HG02973 (cell line): ENCODE results near the gene PLPP7.
"Not testable (repeated sequence)": the region's sequence is repeated elsewhere in the genome, so short reads cannot be mapped to it uniquely, and the experiment has no call there.

Source experiments
- ATAC-seq: cut with Tn5 transposase; IDR thresholded peaks from one replicate; pipeline ENCODE4 v1.9.1; 2021; ENCODE audit warnings: moderate library complexity; ENCODE audit not compliant: unreplicated experiment

PLPP7 gene

GRCh38 chr9:131266266-131267229 lies 23.0 kb upstream of the PLPP7 start:
- no peak for ATAC-seq

DNA sequence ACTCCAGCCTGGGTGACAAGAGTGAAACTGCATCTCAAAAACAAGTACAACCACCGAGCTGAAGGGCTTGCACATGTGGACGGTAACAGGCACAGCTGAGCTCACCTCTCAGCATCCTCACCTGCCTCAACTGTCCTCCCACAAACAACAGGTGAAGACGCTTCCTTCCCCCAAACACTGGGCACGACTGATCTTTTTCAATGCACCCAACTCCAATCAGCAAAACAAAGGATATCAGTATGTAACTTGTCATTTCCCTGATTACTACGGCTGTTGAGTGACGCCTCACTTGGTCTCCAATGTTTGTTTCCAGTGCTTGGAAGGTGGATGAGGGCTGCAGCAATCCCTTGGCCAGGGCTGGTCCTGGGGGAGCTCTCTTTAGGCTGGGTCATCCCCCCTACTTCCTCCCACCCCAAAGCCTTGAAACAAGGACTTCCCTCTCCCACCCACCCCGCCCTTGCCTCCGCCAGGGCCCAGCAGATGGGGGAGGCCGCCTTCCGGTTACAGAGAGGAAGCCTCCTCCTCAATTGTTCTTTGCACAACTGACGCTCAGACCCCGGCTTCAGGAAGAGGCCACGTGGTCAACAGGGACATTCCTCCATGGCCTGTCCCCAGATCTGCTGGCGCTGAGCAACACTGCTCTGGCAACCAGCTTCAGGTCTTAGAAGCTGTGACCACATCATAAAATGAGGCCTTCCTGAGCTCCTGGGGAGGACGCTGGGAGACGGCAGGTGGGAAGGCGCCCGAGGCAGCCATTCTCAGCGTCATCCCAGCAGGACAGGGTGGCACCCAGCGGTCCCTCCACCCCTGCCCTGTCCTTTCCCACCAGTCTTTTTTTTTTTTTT lies 19.1 kb upstream of the PLPP7 start:
- no peak for ATAC-seq

DNA sequence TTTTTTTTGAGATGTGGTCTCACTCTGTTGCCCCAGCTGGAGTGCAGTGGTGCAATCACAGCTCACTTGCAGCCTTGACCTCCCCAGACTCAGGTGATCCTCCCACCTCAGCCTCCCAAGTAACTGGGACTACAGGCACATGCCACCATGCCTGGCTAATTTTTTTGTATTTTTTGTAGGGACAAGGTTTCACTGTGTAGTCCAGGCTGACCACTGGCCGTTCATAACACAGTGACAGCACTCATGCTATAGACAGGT lies 18.6 kb upstream of the PLPP7 start:
- not testable (repeated sequence) for ATAC-seq

- ATAC-seq, result no peak
These were observed 18.0 kb upstream of the PLPP7 start for GRCh38 chr9:131271506-131271931.

- no peak for ATAC-seq
These were observed 17.3 kb upstream of the PLPP7 start for GRCh38 chr9:131272212-131272611.

GRCh38 chr9:131273146-131273855 lies 16.2 kb upstream of the PLPP7 start:
- no peak for ATAC-seq

DNA sequence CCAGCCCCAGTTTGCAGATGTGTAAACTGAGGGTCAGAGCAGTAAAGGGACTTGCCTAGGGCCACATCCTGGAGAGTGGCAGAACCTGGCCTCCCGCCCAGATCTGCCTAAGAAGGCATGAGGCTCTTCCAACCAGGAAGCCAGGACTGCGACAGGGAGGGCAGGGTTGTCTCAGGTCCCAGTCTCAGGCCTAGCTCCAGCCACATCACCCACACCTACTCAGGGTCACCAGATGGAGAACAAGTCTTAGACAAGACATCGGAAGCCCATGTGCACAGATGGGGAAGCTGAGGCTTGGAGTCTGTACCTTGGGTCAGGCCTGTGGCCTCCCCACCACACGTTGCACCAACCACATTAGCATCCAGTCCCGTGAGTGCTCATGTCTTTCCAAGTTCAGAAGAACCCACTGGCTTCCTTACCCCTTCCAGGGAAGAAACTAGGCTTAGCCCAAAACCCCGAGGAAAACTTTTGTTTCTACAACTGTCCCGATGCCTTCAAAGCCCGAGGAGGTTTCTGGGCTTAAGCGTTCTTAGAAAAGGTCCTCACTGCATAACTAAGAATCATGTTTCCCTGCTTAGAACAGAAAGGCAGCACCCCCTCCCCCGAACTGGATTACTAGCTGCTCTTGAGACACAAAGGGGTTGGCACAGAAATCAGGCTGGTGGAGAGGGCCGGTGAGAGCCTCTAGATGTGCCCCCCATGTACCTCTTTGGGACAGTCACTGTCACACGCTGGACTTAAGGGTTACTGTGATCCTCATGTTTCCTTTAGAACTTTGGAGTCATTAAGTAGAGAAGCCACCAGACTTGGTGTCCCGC lies 15.5 kb upstream of the PLPP7 start:
- ATAC-seq, result no peak

GRCh38 chr9:131274674-131275331 lies 14.7 kb upstream of the PLPP7 start:
- ATAC-seq, result no peak

DNA sequence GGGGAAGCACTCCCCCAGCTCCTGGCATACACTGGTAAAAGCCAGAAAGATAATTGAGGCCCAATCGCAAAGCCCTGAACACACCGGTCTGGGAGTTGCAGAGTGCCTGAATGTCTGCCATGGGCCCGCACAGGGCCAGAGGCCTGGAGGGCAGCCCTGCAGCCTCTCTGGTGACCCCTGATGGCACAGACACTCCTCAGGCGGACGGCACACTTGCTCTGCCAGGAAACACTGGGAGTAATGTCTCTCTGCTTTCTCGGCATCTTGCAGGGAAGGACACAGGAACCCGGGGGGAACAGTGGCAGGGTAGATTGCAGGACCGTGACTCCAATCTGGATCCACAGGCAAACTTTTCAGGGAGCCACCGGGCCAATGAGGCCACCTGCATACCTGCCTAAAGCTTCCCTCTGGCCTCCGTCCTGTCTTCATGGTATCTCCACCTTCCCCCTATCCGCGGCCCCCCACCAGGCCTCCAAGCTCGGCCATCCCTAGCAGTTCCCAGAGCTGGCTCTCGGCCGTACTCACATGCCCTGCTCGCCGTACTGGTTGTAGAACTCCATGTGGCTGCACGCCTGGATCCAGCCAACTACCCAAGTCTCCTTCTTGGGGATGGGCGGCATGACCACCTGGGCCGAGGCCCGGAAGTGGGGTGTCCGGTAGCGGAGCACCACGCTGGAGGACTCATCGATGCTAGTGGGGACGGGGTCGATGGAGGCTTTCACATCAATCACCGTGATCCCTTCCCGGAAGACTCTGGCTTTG lies 14.0 kb upstream of the PLPP7 start:
- ATAC-seq, result no peak

DNA sequence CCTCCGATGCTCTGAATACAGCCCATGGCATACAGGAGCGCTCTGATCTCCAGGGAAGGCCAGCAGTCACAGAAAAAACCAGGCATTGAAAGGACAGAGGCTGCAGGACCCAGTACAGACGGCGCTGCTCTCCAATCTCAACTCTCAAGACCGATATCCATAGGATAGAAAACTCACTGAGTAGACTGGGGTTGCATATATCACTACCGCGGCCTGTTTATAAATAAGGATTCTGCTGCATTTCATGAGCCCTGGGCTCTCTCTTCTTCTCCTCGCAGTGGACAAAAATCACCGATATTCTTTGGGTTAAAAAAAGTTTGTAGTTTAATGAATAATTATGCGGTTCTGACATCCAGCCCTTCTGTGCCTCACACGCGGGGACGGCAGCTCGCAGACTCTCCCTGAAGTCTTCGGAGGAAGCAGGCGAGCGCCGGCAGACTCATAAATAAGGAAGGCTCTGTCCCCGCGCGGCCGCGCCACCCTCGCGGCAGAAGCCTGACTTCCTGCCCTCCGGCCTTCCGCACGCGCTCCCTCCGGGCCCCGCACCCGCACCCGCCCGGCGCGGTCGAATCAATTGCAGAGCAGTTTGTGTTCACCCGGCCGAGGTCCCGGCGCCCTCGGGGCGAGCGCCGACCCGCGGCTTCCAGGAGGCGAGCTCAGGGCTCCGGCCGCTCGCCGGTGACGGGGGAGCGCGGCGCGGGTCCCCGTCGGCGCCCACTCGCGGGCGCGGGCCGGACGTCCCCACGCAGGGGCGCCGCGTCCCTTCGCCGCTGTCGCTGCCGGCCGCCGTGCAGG lies 13.2 kb upstream of the PLPP7 start, which contains the start of gene FAM78A:
Gene FAM78A, minus strand, starts transcription at position 417 of the 795 bp plus-strand sequence. Its CDS starts 331 bp downstream, at position 86.
- ATAC-seq, result no peak

GRCh38 chr9:131276891-131277286 lies 12.6 kb upstream of the PLPP7 start:
- ATAC-seq, result no peak

- no peak for ATAC-seq
These were observed 12.1 kb upstream of the PLPP7 start for GRCh38 chr9:131277287-131277909.

DNA sequence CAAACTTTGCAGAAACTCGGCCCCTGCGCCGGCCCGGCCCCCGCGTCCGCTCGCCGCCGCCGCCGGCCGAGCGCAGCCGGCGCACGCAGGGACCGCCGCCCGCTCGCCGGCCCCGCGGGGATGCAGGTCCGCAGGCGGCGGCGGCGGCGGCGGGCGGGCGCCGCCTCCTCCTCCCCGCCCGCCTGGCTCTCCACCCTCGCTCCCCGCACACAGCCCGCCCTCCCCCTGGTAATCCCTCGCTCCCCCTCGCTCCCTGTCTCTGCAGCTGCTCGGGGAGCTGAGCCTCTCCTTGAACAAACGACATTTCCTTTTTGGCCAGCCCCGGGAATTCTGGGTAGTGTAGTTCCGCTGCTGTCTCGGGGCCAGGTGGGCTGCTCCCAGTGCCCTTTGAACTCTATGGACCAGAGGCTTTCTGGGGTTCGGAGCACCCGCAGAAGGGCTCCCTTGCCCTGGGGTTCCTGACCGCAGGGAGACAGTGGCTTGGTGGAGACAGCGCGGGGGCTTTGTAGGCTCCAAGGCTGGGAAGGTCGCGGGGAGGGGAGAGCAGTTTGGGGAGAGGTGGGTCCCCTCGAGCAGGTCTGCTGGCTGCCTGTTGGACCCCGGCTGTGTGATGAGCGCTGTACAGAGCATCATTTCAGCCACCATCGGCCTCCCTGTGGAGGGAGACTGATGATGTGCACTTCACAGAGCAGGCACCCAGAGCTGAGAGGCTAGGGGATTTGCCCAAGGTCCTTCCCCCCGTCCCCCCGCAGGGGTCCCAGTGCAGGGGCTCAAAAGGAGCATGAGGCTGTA lies 11.4 kb upstream of the PLPP7 start:
- ATAC-seq, result no peak

GRCh38 chr9:131278702-131279111 lies 10.8 kb upstream of the PLPP7 start:
- ATAC-seq, result no peak

GRCh38 chr9:131279196-131279862 lies 10.2 kb upstream of the PLPP7 start:
- no peak for ATAC-seq

- no peak for ATAC-seq
These were observed 9.5 kb upstream of the PLPP7 start for GRCh38 chr9:131279863-131280570.
